ENCODE measurements around the gene IFITM10.

Gene IFITM10

DNA sequence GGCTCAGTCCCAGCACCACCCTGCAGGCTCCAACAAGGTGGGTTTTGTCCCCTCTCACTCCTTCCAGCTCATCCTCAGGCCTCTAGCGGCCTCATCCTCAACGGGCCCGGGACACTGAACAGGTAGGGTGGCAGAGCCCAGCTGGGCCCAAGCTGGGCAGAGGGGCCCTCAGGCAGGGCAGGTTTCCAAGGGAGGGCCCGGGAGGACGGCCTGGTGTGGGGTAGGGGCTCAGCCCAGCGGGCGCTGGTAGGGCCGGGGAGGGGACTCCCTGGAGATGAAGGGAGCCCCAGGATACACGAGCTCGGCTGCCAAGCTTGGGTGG lies 2.5 kb upstream of the IFITM10 start:
- H3K4me3 ChIP-seq (ENCODE audit: insufficient read length, low read depth), result no peak overlapping the region
- H3K9ac ChIP-seq (ENCODE audit: insufficient read length, low read depth), result no peak overlapping the region
- DNase-seq (ENCODE audit: low read depth, low spot score), result no peak
- H3K9me3 ChIP-seq (ENCODE audit: insufficient read depth, low read length), result no peaks in the 10 kb centered on the region
- H3K27me3 ChIP-seq (ENCODE audit: insufficient read depth, insufficient read length), result peaks cover 25% of the 10 kb centered on the region
- H3K4me1 ChIP-seq (ENCODE audit: insufficient read depth, insufficient read length), result peaks cover 21% of the 10 kb centered on the region
- H3K36me3 ChIP-seq (ENCODE audit: insufficient read depth, insufficient read length, low read length), result peaks cover 61% of the 10 kb centered on the region
- TF ChIP-seq SUZ12 (IDR thresholded peaks at IDR 0.05; ENCODE audit: extremely low read depth, insufficient read depth, insufficient read length), result no peak
- no peak for TF ChIP-seq YY1 (IDR thresholded peaks at IDR 0.05; ENCODE audit: insufficient read depth, insufficient read length)
- no peak for TF ChIP-seq ZNF274 (IDR thresholded peaks at IDR 0.05; ENCODE audit: low read depth, low read length)

DNA sequence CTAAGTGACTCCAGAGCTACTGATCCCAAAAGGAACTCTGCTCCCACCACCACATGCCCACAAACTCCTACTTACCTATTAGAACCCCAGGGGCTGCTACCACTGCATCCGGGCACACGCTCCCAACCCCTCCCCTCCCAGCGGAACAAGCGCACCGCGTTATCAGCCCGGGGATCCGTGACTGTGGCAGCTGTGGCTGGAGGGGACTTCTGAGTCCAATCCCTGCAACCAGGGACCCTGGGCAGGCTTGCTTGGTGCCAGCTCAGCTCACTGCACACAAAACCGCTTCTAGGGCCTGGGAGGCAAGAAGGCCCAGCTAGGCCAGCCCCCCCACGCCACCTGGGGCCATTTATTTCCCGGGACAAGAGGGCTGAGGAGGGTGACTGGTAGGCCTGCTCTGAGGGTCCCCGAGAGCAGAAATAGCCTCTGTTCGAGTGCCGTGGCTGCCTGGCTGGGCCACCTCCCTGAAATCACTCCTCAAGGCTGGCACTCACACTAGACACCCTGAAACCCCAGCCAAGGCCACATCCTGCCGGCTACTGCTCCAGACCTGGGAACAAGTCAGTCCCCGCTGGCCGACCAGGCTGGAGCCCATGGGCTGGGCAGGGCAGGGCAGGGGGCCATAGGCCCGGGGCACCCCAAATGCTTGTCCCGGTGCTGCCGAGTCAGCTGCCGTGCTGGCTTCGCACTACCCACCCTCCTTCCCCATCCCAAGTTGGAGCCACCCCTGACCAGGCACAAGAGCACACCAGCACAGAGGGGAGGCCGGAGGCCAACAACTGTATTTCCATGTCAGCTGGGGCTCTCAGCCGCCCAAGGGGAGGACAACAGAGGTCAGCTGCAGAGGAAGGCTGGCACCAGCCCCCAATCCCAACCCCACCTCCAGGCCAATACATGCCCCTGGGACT lies 1.9 kb upstream of the IFITM10 start:
- peaks cover 27% of the 10 kb centered on the region for H3K27me3 ChIP-seq (ENCODE audit: insufficient read depth, insufficient read length)
- H3K4me3 ChIP-seq (ENCODE audit: insufficient read length, low read depth), result no peak overlapping the region
- TF ChIP-seq ZNF274 (IDR thresholded peaks at IDR 0.05; ENCODE audit: low read depth, low read length) (no peak), YY1 (IDR thresholded peaks at IDR 0.05; ENCODE audit: insufficient read depth, insufficient read length) (no peak), SUZ12 (IDR thresholded peaks at IDR 0.05; ENCODE audit: extremely low read depth, insufficient read depth, insufficient read length) (no peak)
- no peak overlapping the region for H3K9ac ChIP-seq (ENCODE audit: insufficient read length, low read depth)
- H3K36me3 ChIP-seq (ENCODE audit: insufficient read depth, insufficient read length, low read length), result peaks cover 55% of the 10 kb centered on the region
- H3K9me3 ChIP-seq (ENCODE audit: insufficient read depth, low read length), result no peaks in the 10 kb centered on the region
- DNase-seq (ENCODE audit: low read depth, low spot score), result no peak
- H3K4me1 ChIP-seq (ENCODE audit: insufficient read depth, insufficient read length), result peaks cover 21% of the 10 kb centered on the region

DNA sequence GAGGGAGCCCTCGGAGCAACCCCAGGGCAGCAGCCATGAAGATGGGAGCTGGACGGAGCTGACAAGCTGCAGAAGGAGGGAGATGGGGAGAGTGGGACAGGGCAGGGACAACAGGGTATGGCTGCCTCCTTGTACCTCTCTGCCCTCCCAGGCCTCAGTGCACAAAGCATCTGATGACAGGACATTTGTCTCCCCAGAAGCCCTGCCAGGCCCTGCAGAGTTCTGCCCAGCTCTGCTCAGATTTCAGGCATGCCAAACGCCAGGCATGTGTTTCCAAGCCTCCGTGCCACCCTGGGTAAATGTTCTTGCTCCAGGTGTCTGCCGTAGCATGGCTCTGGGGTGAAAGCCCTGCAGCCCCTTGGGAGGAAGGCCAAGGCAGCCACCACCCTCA lies 1.1 kb upstream of the IFITM10 start:
- no peak overlapping the region for H3K4me3 ChIP-seq (ENCODE audit: insufficient read length, low read depth)
- H3K27me3 ChIP-seq (ENCODE audit: insufficient read depth, insufficient read length), result peaks cover 27% of the 10 kb centered on the region
- no peak for TF ChIP-seq SUZ12 (IDR thresholded peaks at IDR 0.05; ENCODE audit: extremely low read depth, insufficient read depth, insufficient read length)
- no peak for TF ChIP-seq ZNF274 (IDR thresholded peaks at IDR 0.05; ENCODE audit: low read depth, low read length)
- no peak for TF ChIP-seq YY1 (IDR thresholded peaks at IDR 0.05; ENCODE audit: insufficient read depth, insufficient read length)
- H3K9me3 ChIP-seq (ENCODE audit: insufficient read depth, low read length), result no peaks in the 10 kb centered on the region
- no peak overlapping the region for H3K9ac ChIP-seq (ENCODE audit: insufficient read length, low read depth)
- no peak for DNase-seq (ENCODE audit: low read depth, low spot score)
- peaks cover 21% of the 10 kb centered on the region for H3K4me1 ChIP-seq (ENCODE audit: insufficient read depth, insufficient read length)
- peaks cover 48% of the 10 kb centered on the region for H3K36me3 ChIP-seq (ENCODE audit: insufficient read depth, insufficient read length, low read length)

DNA sequence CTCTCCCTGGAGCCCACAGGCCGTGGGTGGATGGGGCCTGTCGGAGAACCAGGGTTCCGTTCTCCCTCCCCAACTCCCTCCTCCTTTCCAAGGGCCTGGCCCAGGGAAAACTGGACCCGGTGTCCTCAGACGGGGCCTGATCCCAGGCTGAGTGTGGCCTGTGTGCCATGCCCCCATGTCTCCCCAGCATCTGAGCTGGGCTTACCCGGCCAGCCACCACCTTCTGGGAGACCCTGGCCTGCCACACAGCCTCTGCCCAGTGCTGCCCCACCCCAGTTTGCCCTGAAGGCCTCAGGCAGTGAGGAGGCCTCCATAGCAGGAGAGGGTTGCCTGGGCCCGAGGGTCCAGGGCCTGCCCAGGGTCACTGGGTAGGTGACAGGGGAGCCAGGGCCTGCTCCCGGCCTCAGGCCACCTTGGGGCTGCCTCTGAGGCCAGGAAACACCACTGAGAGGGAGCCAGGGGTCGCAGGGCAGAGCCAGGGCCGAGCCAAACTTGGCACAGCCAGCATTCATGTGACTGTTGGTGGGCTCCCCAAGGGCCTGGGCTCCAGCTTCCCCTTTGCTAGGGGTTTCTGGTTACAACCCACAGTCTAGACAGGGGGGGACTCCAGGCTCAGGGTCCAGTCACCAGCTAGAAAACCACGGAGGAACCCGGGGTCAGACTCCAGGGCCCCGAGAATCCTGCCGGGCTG lies 590 bp upstream of the IFITM10 start:
- no peak overlapping the region for H3K9ac ChIP-seq (ENCODE audit: insufficient read length, low read depth)
- DNase-seq (ENCODE audit: low read depth, low spot score), result no peak
- H3K4me1 ChIP-seq (ENCODE audit: insufficient read depth, insufficient read length), result peaks cover 19% of the 10 kb centered on the region
- H3K36me3 ChIP-seq (ENCODE audit: insufficient read depth, insufficient read length, low read length), result peaks cover 42% of the 10 kb centered on the region
- no peak overlapping the region for H3K4me3 ChIP-seq (ENCODE audit: insufficient read length, low read depth)
- peaks cover 27% of the 10 kb centered on the region for H3K27me3 ChIP-seq (ENCODE audit: insufficient read depth, insufficient read length)
- TF ChIP-seq YY1 (IDR thresholded peaks at IDR 0.05; ENCODE audit: insufficient read depth, insufficient read length) (no peak), ZNF274 (IDR thresholded peaks at IDR 0.05; ENCODE audit: low read depth, low read length) (no peak), SUZ12 (IDR thresholded peaks at IDR 0.05; ENCODE audit: extremely low read depth, insufficient read depth, insufficient read length) (no peak)
- H3K9me3 ChIP-seq (ENCODE audit: insufficient read depth, low read length), result peaks cover under 1% of the 10 kb centered on the region; the same call in 1 of the 2 replicates

DNA sequence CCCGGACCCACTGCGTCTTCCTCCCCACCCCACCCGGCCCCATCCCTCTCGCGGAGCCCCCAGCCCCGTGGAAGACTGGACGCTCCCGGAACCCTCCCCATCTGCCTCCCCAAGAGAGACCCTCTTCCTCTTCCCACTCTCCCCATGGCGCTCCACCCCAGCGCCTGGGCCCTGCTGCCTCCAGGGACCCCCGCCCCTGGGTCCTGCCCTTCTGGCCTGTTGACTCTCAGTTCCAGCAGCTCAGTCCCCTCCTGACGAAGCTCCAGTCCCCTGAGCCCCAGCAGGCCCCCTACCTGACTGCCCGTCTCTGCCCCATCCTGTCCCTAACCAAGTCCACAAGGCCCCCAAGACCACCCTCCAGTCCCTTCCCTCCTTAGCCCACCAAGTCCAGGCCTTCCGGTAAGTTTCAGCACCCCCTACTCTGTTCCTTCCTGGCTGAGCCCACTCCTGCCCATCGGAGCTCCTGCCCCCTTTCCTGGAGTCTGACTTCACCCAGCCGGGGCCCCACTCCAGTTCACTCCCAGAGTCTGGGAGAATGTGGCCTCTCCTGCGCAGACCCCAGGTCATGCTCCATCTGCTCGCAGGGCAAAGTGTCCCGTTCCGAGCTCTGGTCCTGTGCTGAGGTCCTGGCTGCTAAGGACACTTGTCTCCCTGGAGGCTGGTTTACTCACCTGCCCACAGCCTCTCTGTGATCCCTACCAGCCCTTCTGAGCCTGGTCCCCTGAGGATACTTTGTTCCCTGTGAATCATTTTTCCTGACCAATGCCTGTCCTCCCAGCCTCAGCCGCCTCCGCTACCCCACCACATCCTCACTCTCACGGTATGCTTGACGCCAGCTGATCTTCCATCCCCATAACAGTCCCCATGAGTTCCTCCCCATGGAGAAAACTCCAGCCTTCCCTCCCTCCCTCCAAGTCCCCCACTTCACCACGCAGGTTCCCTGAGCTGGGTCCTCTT lies 722 bp downstream of the IFITM10 start:
- Histone ChIP-seq H3K9me3 (ENCODE audit: insufficient read depth, low read length) (peaks cover 5% of the 10 kb centered on the region; the same call in 1 of the 2 replicates), H3K36me3 (ENCODE audit: insufficient read depth, insufficient read length, low read length) (peaks cover 29% of the 10 kb centered on the region), H3K4me3 (ENCODE audit: insufficient read length, low read depth) (peak overlapping the region; percentile 36), H3K4me1 (ENCODE audit: insufficient read depth, insufficient read length) (peaks cover 18% of the 10 kb centered on the region), H3K9ac (ENCODE audit: insufficient read length, low read depth) (peak overlapping the region; percentile 66), H3K27me3 (ENCODE audit: insufficient read depth, insufficient read length) (peaks cover 27% of the 10 kb centered on the region)
- TF ChIP-seq ZNF274 (IDR thresholded peaks at IDR 0.05; ENCODE audit: low read depth, low read length) (no peak), YY1 (IDR thresholded peaks at IDR 0.05; ENCODE audit: insufficient read depth, insufficient read length) (no peak), SUZ12 (IDR thresholded peaks at IDR 0.05; ENCODE audit: extremely low read depth, insufficient read depth, insufficient read length) (no peak)
- DNase-seq (ENCODE audit: low read depth, low spot score), result no peak

DNA sequence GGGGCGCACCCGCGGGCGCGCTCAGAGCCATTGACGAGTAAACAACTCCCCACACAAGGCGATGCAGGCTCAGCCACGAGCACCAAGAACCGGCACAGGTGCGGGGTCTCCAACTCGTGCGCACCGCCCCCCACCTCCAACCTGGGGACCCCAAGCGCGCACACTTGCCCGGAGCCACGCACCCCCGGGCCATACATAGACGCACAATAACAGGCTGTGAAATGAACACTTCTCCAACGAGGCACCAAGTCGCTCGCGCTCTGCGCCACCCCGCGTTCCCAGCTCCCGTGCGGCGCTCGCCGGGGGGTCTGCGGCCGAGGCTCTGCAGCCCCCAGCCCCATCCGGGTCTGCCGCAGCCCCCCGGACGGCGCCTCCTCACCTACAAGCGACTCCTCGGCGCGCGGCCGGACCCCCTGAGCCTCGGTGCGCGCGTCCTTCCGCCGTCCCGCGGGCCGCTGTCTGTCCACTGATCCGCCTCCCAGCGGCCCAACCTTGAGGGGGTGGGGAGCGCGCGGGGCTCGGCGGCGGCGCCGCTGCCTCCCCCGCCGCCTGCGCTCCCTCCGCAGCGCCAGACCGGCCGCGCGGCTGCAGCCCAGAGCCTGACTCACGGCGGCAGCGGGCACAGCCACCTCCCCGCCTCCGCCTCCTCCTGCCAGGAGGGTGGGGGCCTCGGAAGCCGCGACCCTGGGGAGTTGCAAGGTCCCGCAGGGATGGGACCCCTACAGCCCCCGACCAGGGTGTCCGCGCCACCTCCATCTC lies 1.6 kb downstream of the IFITM10 start:
- no peak for DNase-seq (ENCODE audit: low read depth, low spot score)
- Histone ChIP-seq H3K9ac (ENCODE audit: insufficient read length, low read depth) (peak overlapping the region; percentile 66), H3K27me3 (ENCODE audit: insufficient read depth, insufficient read length) (peaks cover 27% of the 10 kb centered on the region), H3K4me1 (ENCODE audit: insufficient read depth, insufficient read length) (peaks cover 18% of the 10 kb centered on the region), H3K36me3 (ENCODE audit: insufficient read depth, insufficient read length, low read length) (peaks cover 23% of the 10 kb centered on the region), H3K4me3 (ENCODE audit: insufficient read length, low read depth) (peak overlapping the region; percentile 36), H3K9me3 (ENCODE audit: insufficient read depth, low read length) (peaks cover 5% of the 10 kb centered on the region; the same call in 1 of the 2 replicates)
- TF ChIP-seq SUZ12 (IDR thresholded peaks at IDR 0.05; ENCODE audit: extremely low read depth, insufficient read depth, insufficient read length) (peak; percentile 16), YY1 (IDR thresholded peaks at IDR 0.05; ENCODE audit: insufficient read depth, insufficient read length) (no peak)
